ENCODE data around the gene NOLC1.

DNA sequence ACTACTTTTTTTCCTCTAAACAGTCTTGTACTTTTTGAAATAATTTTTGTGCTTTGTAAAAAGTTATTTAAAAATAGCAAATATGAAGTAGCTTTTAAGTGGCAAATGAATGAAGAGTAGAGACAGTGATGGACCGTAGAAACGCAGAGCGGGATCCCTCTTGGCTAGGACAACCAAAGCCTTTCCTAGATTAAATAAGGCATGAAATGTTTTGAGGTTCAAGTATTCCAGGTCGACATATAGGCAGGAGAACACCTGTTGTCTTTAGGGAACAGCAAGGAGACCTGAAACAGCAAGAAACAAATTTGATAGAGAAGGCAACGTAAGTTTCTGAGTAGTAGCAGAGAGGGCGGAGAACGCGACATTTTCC is 20.0 kb upstream of the NOLC1 start:
- TF ChIP-seq CTCF (IDR thresholded peaks at IDR 0.05) (no peak), POLR2A (IDR thresholded peaks at IDR 0.05; ENCODE audit: low read depth) (no peak), POLR2AphosphoS5 (IDR thresholded peaks at IDR 0.05) (no peak), EP300 (IDR thresholded peaks at IDR 0.05) (no peak)
